Large intestine (tissue), 3 donors: ENCODE results near the gene USP27X. TPM values are rescaled to one million over a fixed set of nuclear protein-coding genes. Genes with fewer than 3 reads are reported as not detected.
A peak's percentile ranks its signal among the peaks of the same experiment; 100 is the strongest.

Experiments used
- DNase-seq, 2 donors: peaks; one replicate each; pipeline versions ENCODE4 v3.0.0 to v3.0.0-alpha.2; 2013
- H3K27ac ChIP-seq: one replicate; pipeline ENCODE4 v1.5.1; 2013; ENCODE audit warnings: low read length
- H3K27me3 ChIP-seq: 2 replicates; pipeline ENCODE4 v1.6.1; 2013; ENCODE audit warnings: low read length; ENCODE audit not compliant: control insufficient read depth, insufficient read depth
- H3K36me3 ChIP-seq: 2 replicates; pipeline ENCODE4 v1.6.1; 2013; ENCODE audit warnings: low read length; ENCODE audit not compliant: control insufficient read depth, insufficient read depth
- H3K4me1 ChIP-seq: one replicate; pipeline ENCODE4 v1.6.1; 2013; ENCODE audit warnings: low read length; ENCODE audit not compliant: control insufficient read depth, insufficient read depth
- H3K4me3 ChIP-seq: one replicate; pipeline ENCODE4 v1.5.1; 2013; ENCODE audit warnings: low read length
- H3K9me3 ChIP-seq: one replicate; pipeline ENCODE4 v1.6.1; 2013; ENCODE audit warnings: mild to moderate bottlenecking, low read depth, low read length, moderate library complexity; ENCODE audit not compliant: control insufficient read depth
- WGBS: methylation state at CpG from one replicate; pipeline ENCODE4 v1.1.5; 2013; ENCODE audit warnings: low lambda C conversion rate; ENCODE audit not compliant: insufficient coverage; 5-methylcytosine and 5-hydroxymethylcytosine counted together
- polyA plus RNA-seq: library from polyadenylated mRNA; unstranded; fragments of 120-200 nt; gene quantifications from one replicate; pipeline ENCODE4 v1.2.1, GENCODE V29; 2013

Gene USP27X
- polyA plus RNA-seq, 1 donor = 6.5 TPM

DNA sequence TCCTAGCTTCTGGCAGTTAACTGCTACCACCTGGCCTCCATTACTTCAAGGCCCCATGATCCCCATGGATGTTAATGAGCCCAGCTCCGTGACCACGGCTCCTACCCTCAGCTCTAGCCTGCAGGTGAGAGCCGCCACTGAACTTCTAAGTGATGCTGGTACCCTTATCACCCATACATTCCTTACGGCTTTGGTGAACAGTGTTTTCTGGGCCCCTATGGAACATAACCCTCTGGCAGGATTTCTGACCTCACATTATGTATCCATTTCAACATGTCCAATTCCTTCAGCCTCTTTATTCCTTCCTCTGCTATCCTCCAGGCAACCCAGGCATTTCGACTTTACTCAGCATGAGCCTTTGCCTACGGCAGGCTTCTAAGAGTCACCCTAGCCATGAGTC, 25.6 kb upstream of the USP27X start:
- Histone ChIP-seq H3K9me3 (no peaks in the 10 kb centered on the region), H3K27me3 (no peaks in the 10 kb centered on the region), H3K4me1 (peaks cover 5% of the 10 kb centered on the region), H3K4me3 (no peak overlapping the region), H3K27ac (no peak overlapping the region), H3K36me3 (no peaks in the 10 kb centered on the region)
- DNase-seq = no peak
- WGBS = no CpG with 5 or more reads among the region's 6 CpGs

- Histone ChIP-seq H3K27ac (no peak overlapping the region), H3K36me3 (no peaks in the 10 kb centered on the region)
These were observed 22.5 kb upstream of the USP27X start for GRCh38 chrX:49856819-49857218.

DNA sequence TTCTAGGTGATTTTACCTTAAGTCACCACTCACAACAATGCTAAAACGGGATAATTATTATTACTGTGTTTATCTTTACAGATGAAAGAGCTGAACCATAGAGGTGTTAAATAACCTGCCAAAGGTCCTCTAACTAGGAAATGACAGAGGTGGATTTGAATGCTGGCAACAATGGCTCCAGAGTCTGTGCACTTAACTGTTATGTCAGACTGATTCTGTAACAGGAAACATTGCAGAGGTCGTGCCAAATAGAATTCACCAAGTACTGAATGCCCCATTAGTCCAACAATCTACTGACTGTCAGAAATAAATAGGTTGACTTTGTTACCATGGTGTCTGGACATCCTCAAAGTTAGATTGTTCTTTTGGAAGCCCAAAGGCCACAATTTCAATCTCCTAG, 20.9 kb upstream of the USP27X start:
- H3K27me3 ChIP-seq = no peaks in the 10 kb centered on the region
- H3K4me3 ChIP-seq = no peak overlapping the region
- H3K27ac ChIP-seq = no peak overlapping the region
- no peak for DNase-seq
- no CpG with 5 or more reads among the region's 2 CpGs for WGBS
- H3K9me3 ChIP-seq = no peaks in the 10 kb centered on the region
- H3K36me3 ChIP-seq = no peaks in the 10 kb centered on the region
- H3K4me1 ChIP-seq = peaks cover 5% of the 10 kb centered on the region

More at GRCh38 chrX:49856819-49857218, 22.5 kb upstream of the USP27X start:
- no CpG with 5 or more reads among the region's 2 CpGs for WGBS
- Histone ChIP-seq H3K4me1 (peaks cover 5% of the 10 kb centered on the region), H3K9me3 (no peaks in the 10 kb centered on the region), H3K27me3 (no peaks in the 10 kb centered on the region), H3K4me3 (no peak overlapping the region)
- DNase-seq = peak; percentile 11 to 46

DNA sequence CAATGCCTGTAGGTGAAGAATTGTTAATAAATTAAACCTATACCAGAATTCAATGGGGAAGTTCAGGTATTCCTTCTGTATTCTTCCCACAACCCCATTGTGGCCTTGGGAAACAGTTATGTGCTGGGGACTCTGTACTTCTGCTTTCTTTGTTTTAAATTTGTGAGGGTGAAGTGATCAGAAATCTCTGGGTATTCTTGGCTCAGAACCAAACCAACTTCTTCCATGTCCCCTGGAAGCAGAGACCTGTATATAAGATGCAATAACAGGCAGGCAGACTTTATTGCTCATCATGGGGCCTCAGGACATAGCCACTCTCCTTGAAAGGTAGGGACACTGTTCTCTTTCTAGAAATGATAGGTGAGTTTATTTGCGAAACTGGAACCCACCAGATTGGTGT, 19.8 kb upstream of the USP27X start:
- Histone ChIP-seq H3K27me3 (no peaks in the 10 kb centered on the region), H3K4me3 (no peak overlapping the region), H3K36me3 (no peaks in the 10 kb centered on the region), H3K4me1 (peaks cover 5% of the 10 kb centered on the region), H3K27ac (no peak overlapping the region), H3K9me3 (no peaks in the 10 kb centered on the region)
- no peak for DNase-seq
- WGBS = no CpG with 5 or more reads among the region's 1 CpG

- Histone ChIP-seq H3K4me1 (peaks cover 5% of the 10 kb centered on the region), H3K4me3 (no peak overlapping the region), H3K36me3 (no peaks in the 10 kb centered on the region), H3K27me3 (no peaks in the 10 kb centered on the region), H3K27ac (no peak overlapping the region), H3K9me3 (no peaks in the 10 kb centered on the region)
- no peak for DNase-seq
- no CpG with 5 or more reads among the region's 2 CpGs for WGBS
These were observed 18.3 kb upstream of the USP27X start for GRCh38 chrX:49860867-49861535.

GRCh38 chrX:49862093-49862492, 17.2 kb upstream of the USP27X start:
- no peak overlapping the region for H3K27ac ChIP-seq
- H3K27me3 ChIP-seq = no peaks in the 10 kb centered on the region
- no peak overlapping the region for H3K4me3 ChIP-seq
- no peaks in the 10 kb centered on the region for H3K36me3 ChIP-seq
- peaks cover 2% of the 10 kb centered on the region for H3K4me1 ChIP-seq
- H3K9me3 ChIP-seq = no peaks in the 10 kb centered on the region
- DNase-seq = no peak

GRCh38 chrX:49868739-49869138, 10.5 kb upstream of the USP27X start:
- H3K4me1 ChIP-seq = no peaks in the 10 kb centered on the region
- H3K27me3 ChIP-seq = no peaks in the 10 kb centered on the region
- no peak for DNase-seq
- no peaks in the 10 kb centered on the region for H3K36me3 ChIP-seq
- H3K9me3 ChIP-seq = no peaks in the 10 kb centered on the region
- H3K27ac ChIP-seq = no peak overlapping the region
- WGBS = no CpG with 5 or more reads among the region's 1 CpG
- no peak overlapping the region for H3K4me3 ChIP-seq

- Histone ChIP-seq H3K4me3 (no peak overlapping the region), H3K9me3 (no peaks in the 10 kb centered on the region), H3K27ac (peak overlapping the region; percentile 29), H3K36me3 (no peaks in the 10 kb centered on the region), H3K27me3 (no peaks in the 10 kb centered on the region), H3K4me1 (peaks cover 14% of the 10 kb centered on the region)
- WGBS = no CpG with 5 or more reads among the region's 3 CpGs
- DNase-seq = peak; percentile 12 to 46
These were observed 2.5 kb upstream of the USP27X start for GRCh38 chrX:49876750-49877149.

DNA sequence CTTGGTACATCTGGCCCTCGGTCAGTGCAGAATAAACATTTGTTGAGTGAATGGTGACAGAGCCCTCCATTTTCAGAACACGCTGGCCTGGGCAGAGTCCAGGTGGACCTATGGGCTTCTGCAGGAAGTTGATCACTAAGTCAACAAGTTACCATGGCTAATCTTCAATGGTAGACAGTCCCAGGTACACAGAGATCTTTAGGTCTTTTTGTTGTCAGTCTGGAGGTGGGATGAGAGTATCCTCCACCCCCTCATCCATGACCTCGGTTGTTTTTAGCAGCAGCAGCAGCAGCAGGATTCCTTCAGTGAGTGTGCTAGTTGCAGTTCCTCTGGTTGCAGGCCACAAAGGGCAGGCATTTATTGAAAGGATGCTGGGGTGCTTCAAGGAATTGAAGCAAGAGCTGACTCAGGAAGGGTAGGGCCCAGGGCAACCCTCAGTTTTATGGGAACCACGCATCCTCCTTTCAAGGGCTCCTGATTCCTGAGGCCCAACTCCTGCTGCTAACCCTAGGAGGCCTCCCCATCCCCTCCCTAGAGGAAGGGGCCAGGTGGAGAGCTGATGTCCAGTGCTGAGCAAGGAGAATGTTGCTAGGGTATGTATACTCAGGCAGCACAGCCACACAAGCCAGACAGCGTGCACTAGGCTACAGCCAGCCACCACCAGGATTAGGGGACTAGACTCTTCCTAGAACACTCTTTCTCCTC, 1.7 kb upstream of the USP27X start:
- H3K4me3 ChIP-seq = no peak overlapping the region
- H3K36me3 ChIP-seq = no peaks in the 10 kb centered on the region
- WGBS = no CpG with 5 or more reads among the region's 5 CpGs
- no peaks in the 10 kb centered on the region for H3K27me3 ChIP-seq
- H3K9me3 ChIP-seq = no peaks in the 10 kb centered on the region
- peak; percentile 7 to 34 for DNase-seq
- peaks cover 14% of the 10 kb centered on the region for H3K4me1 ChIP-seq
- peak overlapping the region; percentile 63 for H3K27ac ChIP-seq

- no peaks in the 10 kb centered on the region for H3K9me3 ChIP-seq
- no peaks in the 10 kb centered on the region for H3K27me3 ChIP-seq
- WGBS = no CpG with 5 or more reads among the region's 28 CpGs
- H3K27ac ChIP-seq = peak overlapping the region; percentile 63
- no peaks in the 10 kb centered on the region for H3K36me3 ChIP-seq
- H3K4me1 ChIP-seq = peaks cover 14% of the 10 kb centered on the region
- DNase-seq = peak; percentile 4 to 12
- peak overlapping the region; percentile 62 for H3K4me3 ChIP-seq
These were observed 1.0 kb upstream of the USP27X start for GRCh38 chrX:49878128-49878833.
